GM19463 (cell line): ENCODE measurements around the gene RUFY4.

Source experiments
- ATAC-seq: cut with Tn5 transposase; IDR thresholded peaks from one replicate; pipeline ENCODE4 v1.9.1; 2021; ENCODE audit warnings: mild to moderate bottlenecking, moderate library complexity; ENCODE audit not compliant: unreplicated experiment

RUFY4 gene

GRCh38 chr2:218138047-218138446, 69.0 kb downstream of the RUFY4 start:
- ATAC-seq = no peak
